ENCODE measurements around the gene IL1RAP.
A peak's percentile ranks its signal among the peaks of the same experiment; 100 is the strongest.

The IL1RAP gene

GRCh38 chr3:190581041-190581541, 67.2 kb downstream of the IL1RAP start:
- DNase-seq, result no peak

- no peak for DNase-seq
Observed at GRCh38 chr3:190582667-190583066, 68.8 kb downstream of the IL1RAP start.

GRCh38 chr3:190585805-190586630, 72.1 kb downstream of the IL1RAP start:
- no peak for DNase-seq

- no peak for DNase-seq
Observed at GRCh38 chr3:190586631-190587011, 72.7 kb downstream of the IL1RAP start.

- no peak for DNase-seq
Observed at GRCh38 chr3:190588570-190588969, 74.7 kb downstream of the IL1RAP start.

GRCh38 chr3:190589326-190589725, 75.4 kb downstream of the IL1RAP start:
- DNase-seq, result no peak

- DNase-seq, result peak; percentile 48 to 65
Observed at GRCh38 chr3:190591080-190591479, 77.2 kb downstream of the IL1RAP start.

GRCh38 chr3:190593075-190593474, 79.2 kb downstream of the IL1RAP start:
- no peak for DNase-seq

- no peak for DNase-seq
Observed at GRCh38 chr3:190594171-190594570, 80.3 kb downstream of the IL1RAP start.

- no peak for DNase-seq
Observed at GRCh38 chr3:190595179-190595795, 81.4 kb downstream of the IL1RAP start.

GRCh38 chr3:190595807-190596206, 81.9 kb downstream of the IL1RAP start:
- peak in 1 of 2 experiments; percentile 4 for DNase-seq

GRCh38 chr3:190596349-190597285, 82.7 kb downstream of the IL1RAP start:
- DNase-seq, result peak; percentile 3 to 29

GRCh38 chr3:190597291-190597690, 83.4 kb downstream of the IL1RAP start:
- no peak for DNase-seq

- no peak for DNase-seq
Observed at GRCh38 chr3:190601622-190602021, 87.7 kb downstream of the IL1RAP start.

- no peak for DNase-seq
Observed at GRCh38 chr3:190605385-190605784, 91.5 kb downstream of the IL1RAP start.

GRCh38 chr3:190606596-190606995, 92.7 kb downstream of the IL1RAP start:
- no peak for DNase-seq

- DNase-seq, result no peak
Observed at GRCh38 chr3:190607021-190607420, 93.1 kb downstream of the IL1RAP start.

GRCh38 chr3:190608850-190609589, 95.1 kb downstream of the IL1RAP start:
- peak; percentile 46 to 56 for DNase-seq

GRCh38 chr3:190614226-190615059, 100.6 kb downstream of the IL1RAP start:
- no peak for DNase-seq

GRCh38 chr3:190615060-190615384, 101.1 kb downstream of the IL1RAP start:
- DNase-seq, result no peak

- DNase-seq, result no peak
Observed at GRCh38 chr3:190615607-190616006, 101.7 kb downstream of the IL1RAP start.

- DNase-seq, result no peak
Observed at GRCh38 chr3:190616637-190617036, 102.8 kb downstream of the IL1RAP start.
